A549 (cell line): ENCODE measurements around the gene GALNTL6. TPM values are rescaled to one million over a fixed set of nuclear protein-coding genes. Genes with fewer than 3 reads are reported as not detected.

Experiments used
- ATAC-seq, 2 experiments: fragments of 200-7000 bp in 1 of 2; fragments of >200 bp in 1 of 2; cut with Nextera tagmentation in 1 of 2; cut with Tn5 transposase in 1 of 2; 3 replicates each; pipeline versions ENCODE4 v1.8.0 to v1.9.1; 2018 to 2020; ENCODE audit warnings: mild to moderate bottlenecking in 1 of 2, moderate library complexity in 1 of 2
- CTCF ChIA-PET: fragments of 300-600 bp; sonication (Branson Sonifier 250); formaldehyde crosslinking; extraction: SDS; loops from one replicate; lab custom pipeline; 2021; ENCODE audit warnings: antibody characterized with exemption, inconsistent platforms; lab: Yijun Ruan, JAX
- POLR2A ChIA-PET: fragments of 350-600 bp; formaldehyde crosslinking; extraction: SDS; loops from one replicate; lab custom pipeline; 2021; ENCODE audit warnings: antibody characterized with exemption, inconsistent platforms; lab: Yijun Ruan, JAX
- DNase-seq, 2 experiments: peaks; one replicate each; pipeline versions ENCODE4 v3.0.0 to v3.0.0-alpha.2; 2011 to 2016; ENCODE audit warnings: low read depth in 1 of 2, low spot score in 1 of 2
- FAIRE-seq: peaks from 2 replicates; lab custom pipeline; 2011; peaks lifted over from hg19 to GRCh38; lab: Jason Lieb, UNC
- H3K27ac ChIP-seq, 2 experiments: fragments of >200 bp; sonication (Bioruptor Twin); formaldehyde crosslinking; 3 replicates each; pipeline ENCODE4 v1.5.1; 2016 to 2017
- H3K4me1 ChIP-seq: fragments of >200 bp; sonication (Bioruptor Twin); formaldehyde crosslinking; 3 replicates; pipeline ENCODE4 v1.6.1; 2016
- H3K4me2 ChIP-seq: fragments of >200 bp; sonication (Bioruptor Twin); formaldehyde crosslinking; 3 replicates; pipeline ENCODE4 v1.6.1; 2016
- H3K4me3 ChIP-seq: fragments of >200 bp; sonication (Bioruptor Twin); formaldehyde crosslinking; 3 replicates; pipeline ENCODE4 v1.5.1; 2016
- H3K9me3 ChIP-seq: fragments of >200 bp; sonication (Bioruptor Twin); formaldehyde crosslinking; 3 replicates; pipeline ENCODE4 v1.6.1; 2016
- ATOH8 ChIP-seq: fragments of 250-450 bp; sonication (Bioruptor Pico); IDR thresholded peaks from 2 replicates; pipeline ENCODE4 v1.5.0; 2020; ENCODE audit warnings: low read depth, mild to moderate bottlenecking, moderate library complexity
- CBX2 ChIP-seq: fragments of 200-600 bp; sonication (generic); IDR thresholded peaks from 2 replicates; pipeline ENCODE4 v1.6.1; 2016; ENCODE audit warnings: low read depth, mild to moderate bottlenecking, borderline replicate concordance
- CHD2 ChIP-seq: fragments of 150-350 bp; IDR thresholded peaks from 2 replicates; pipeline ENCODE4 v1.6.1; 2014; ENCODE audit warnings: low read length; ENCODE audit not compliant: partially characterized antibody
- CHD4 ChIP-seq: fragments of 200-600 bp; sonication (generic); IDR thresholded peaks from 2 replicates; pipeline ENCODE4 v1.6.1; 2016; ENCODE audit warnings: antibody characterized with exemption, mild to moderate bottlenecking, borderline replicate concordance
- E2F6 ChIP-seq: IDR thresholded peaks from 2 replicates; pipeline ENCODE4 v1.6.1; 2012; ENCODE audit warnings: low read depth, borderline replicate concordance
- EHF ChIP-seq: fragments of 250-450 bp; sonication (Bioruptor Pico); IDR thresholded peaks from 2 replicates; pipeline ENCODE4 v1.5.0; 2020; ENCODE audit warnings: mild to moderate bottlenecking
- EP300 ChIP-seq, 2 experiments: fragments of >200 bp; sonication (Bioruptor Twin); formaldehyde crosslinking; IDR thresholded peaks; 2 replicates in 1 of 2; 3 replicates in 1 of 2; pipeline ENCODE4 v1.6.1; 2016 to 2017
- ESRRA ChIP-seq: fragments of 150-350 bp; IDR thresholded peaks from 2 replicates; pipeline ENCODE4 v1.6.1; 2014; ENCODE audit warnings: mild to moderate bottlenecking, low read length, borderline replicate concordance
- FOSL2 ChIP-seq, 2 experiments: fragments of 450-650 bp in 1 of 2; fragments of >200 bp in 1 of 2; sonication (Bioruptor Twin) in 1 of 2; formaldehyde crosslinking; IDR thresholded peaks; 2 replicates each; pipeline versions ENCODE4 v1.5.0 to v1.6.1; 2016 to 2020; ENCODE audit warnings: mild to moderate bottlenecking in 1 of 2, moderate library complexity in 1 of 2
- FOXS1 ChIP-seq: fragments of 250-450 bp; sonication (Bioruptor Pico); IDR thresholded peaks from 2 replicates; pipeline ENCODE4 v1.5.0; 2020; ENCODE audit warnings: mild to moderate bottlenecking, moderate library complexity
- HOXB13 ChIP-seq: fragments of 250-450 bp; sonication (Bioruptor Pico); IDR thresholded peaks from 2 replicates; pipeline ENCODE4 v1.5.0; 2020; ENCODE audit warnings: low read depth, mild to moderate bottlenecking, moderate library complexity
- HOXB5 ChIP-seq: fragments of 250-450 bp; sonication (Bioruptor Pico); IDR thresholded peaks from 2 replicates; pipeline ENCODE4 v1.5.0; 2020; ENCODE audit warnings: mild to moderate bottlenecking, moderate library complexity
- JUN ChIP-seq, 2 experiments: fragments of >200 bp; sonication (Bioruptor Twin); formaldehyde crosslinking; IDR thresholded peaks; 2 replicates in 1 of 2; 3 replicates in 1 of 2; pipeline ENCODE4 v1.6.1; 2016 to 2017
- JUNB ChIP-seq: fragments of >200 bp; sonication (Bioruptor Twin); formaldehyde crosslinking; IDR thresholded peaks from 2 replicates; pipeline ENCODE4 v1.6.1; 2016
- KDM1A ChIP-seq: fragments of 200-600 bp; sonication (generic); IDR thresholded peaks from 2 replicates; pipeline ENCODE4 v1.6.1; 2016; ENCODE audit warnings: low read depth, mild to moderate bottlenecking
- MAFK ChIP-seq: fragments of 450-650 bp; IDR thresholded peaks from 2 replicates; pipeline ENCODE4 v1.6.1; 2014; ENCODE audit not compliant: partially characterized antibody
- NPAS2 ChIP-seq: fragments of 250-450 bp; sonication (Bioruptor Pico); IDR thresholded peaks from 2 replicates; pipeline ENCODE4 v1.8.0; 2022; ENCODE audit warnings: mild to moderate bottlenecking, moderate library complexity, borderline replicate concordance
- NR3C1 ChIP-seq: fragments of >200 bp; sonication (Bioruptor Twin); formaldehyde crosslinking; IDR thresholded peaks from 3 replicates; pipeline ENCODE4 v1.6.1; 2017
- POLR2A ChIP-seq: IDR thresholded peaks from 2 replicates; pipeline ENCODE4 v1.6.1; 2012; ENCODE audit warnings: mild to moderate bottlenecking, low read length
- RAD21 ChIP-seq, 2 experiments: fragments of >200 bp in 1 of 2; sonication (Bioruptor Twin) in 1 of 2; formaldehyde crosslinking in 1 of 2; IDR thresholded peaks in 1 of 2; conservative IDR thresholded peaks in 1 of 2; 2 replicates in 1 of 2; 3 replicates in 1 of 2; pipeline ENCODE4 v1.6.1; 2012 to 2018; ENCODE audit warnings: inconsistent platforms in 1 of 2
- RNF2 ChIP-seq: fragments of 200-600 bp; sonication (generic); IDR thresholded peaks from 2 replicates; pipeline ENCODE4 v1.6.1; 2016; ENCODE audit warnings: low read depth, mild to moderate bottlenecking, antibody characterized with exemption, moderate library complexity, borderline replicate concordance
- TFCP2L1 ChIP-seq: fragments of 250-450 bp; sonication (Bioruptor Pico); IDR thresholded peaks from 2 replicates; pipeline ENCODE4 v1.5.0; 2021; ENCODE audit warnings: mild to moderate bottlenecking
- TP53 ChIP-seq: fragments of 250-450 bp; sonication (Bioruptor Pico); IDR thresholded peaks from 2 replicates; pipeline ENCODE4 v1.5.0; 2021; ENCODE audit warnings: mild to moderate bottlenecking, moderate library complexity
- ZNF302 ChIP-seq: fragments of 250-450 bp; sonication (Bioruptor Pico); IDR thresholded peaks from 2 replicates; pipeline ENCODE4 v1.9.0; 2021; ENCODE audit warnings: inconsistent platforms, mild to moderate bottlenecking, moderate library complexity
- WGBS: methylation state at CpG from one replicate; pipeline ENCODE4 v1.1.6; 2017; ENCODE audit errors: missing lambda C conversion rate; 5-methylcytosine and 5-hydroxymethylcytosine counted together
- polyA plus RNA-seq, 4 experiments: library from polyadenylated mRNA; depleted of rRNA in 3 of 4; stranded (reverse); fragments of >200 nt; fragmentation: RNase III in 1 of 4; extraction: RNeasy Plus Mini Kit Qiagen cat#74134 plus additional on column Dnase treatment in 1 of 4; gene quantifications; 2 replicates in 3 of 4; 3 replicates in 1 of 4; pipeline ENCODE4 v1.2.3, GENCODE V29; 2011 to 2017
- TF ChIP-seq, protein P1 (sequence below): fragments of >200 bp; sonication (Bioruptor Twin); formaldehyde crosslinking; IDR thresholded peaks from 3 replicates; pipeline ENCODE4 v1.5.1; 2016

Gene GALNTL6
- polyA plus RNA-seq, 2 of the 4 experiments (the other 2 are of a cell fraction) = 0.06 to 0.49 TPM

DNA sequence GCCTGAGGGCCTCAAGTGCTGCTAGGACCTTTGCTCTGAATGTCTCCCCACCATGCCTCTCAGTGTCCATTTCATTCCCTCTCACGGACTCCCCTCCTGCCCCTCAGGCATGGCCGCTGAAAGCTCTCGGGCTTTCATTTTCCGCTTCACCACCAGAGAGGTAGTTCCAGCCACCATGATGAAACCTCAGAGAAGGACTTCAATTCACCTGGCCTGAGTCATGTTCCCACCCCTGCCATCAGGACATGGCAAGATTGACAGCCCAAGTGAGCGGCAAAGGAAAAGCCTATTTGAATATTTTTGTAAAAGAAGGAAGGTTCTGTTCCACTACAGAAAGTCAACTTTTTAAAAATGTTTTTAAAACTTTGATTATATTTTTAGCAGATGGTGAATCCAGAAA lies 1106.1 kb downstream of the GALNTL6 start:
- FAIRE-seq (no peak), ATAC-seq (no peak), DNase-seq (no peak)
- Histone ChIP-seq H3K4me2 (no peak overlapping the region), H3K27ac (no peak overlapping the region), H3K9me3 (no peaks in the 10 kb centered on the region), H3K4me3 (no peak overlapping the region), H3K4me1 (no peaks in the 10 kb centered on the region)
- ChIA-PET POLR2A (no interaction called here), CTCF (no interaction called here)
- no peak for TF ChIP-seq NPAS2 (CRISPR knock-in tag)
- TF ChIP-seq HOXB5 (CRISPR knock-in tag) = no peak
- TF ChIP-seq ATOH8 (CRISPR knock-in tag) = no peak
- no peak for TF ChIP-seq RAD21 (conservative IDR thresholded peaks at IDR 0.05 in 1 of 2, IDR thresholded peaks at IDR 0.05 in 1 of 2)
- no peak for TF ChIP-seq CHD2
- no peak for TF ChIP-seq CBX2
- no peak for TF ChIP-seq POLR2A
- no peak for TF ChIP-seq EHF (CRISPR knock-in tag)
- no peak for TF ChIP-seq EP300 (IDR thresholded peaks at IDR 0.05)
- no peak for TF ChIP-seq NR3C1
- no peak for TF ChIP-seq KDM1A
- TF ChIP-seq CHD4 = no peak
- no peak for TF ChIP-seq ESRRA
- no peak for TF ChIP-seq ZNF302 (CRISPR knock-in tag)
- TF ChIP-seq TFCP2L1 (CRISPR knock-in tag) = no peak
- no peak for TF ChIP-seq HOXB13 (CRISPR knock-in tag)
- 99% methylated on average over 5 of the region's 5 CpGs for WGBS

DNA sequence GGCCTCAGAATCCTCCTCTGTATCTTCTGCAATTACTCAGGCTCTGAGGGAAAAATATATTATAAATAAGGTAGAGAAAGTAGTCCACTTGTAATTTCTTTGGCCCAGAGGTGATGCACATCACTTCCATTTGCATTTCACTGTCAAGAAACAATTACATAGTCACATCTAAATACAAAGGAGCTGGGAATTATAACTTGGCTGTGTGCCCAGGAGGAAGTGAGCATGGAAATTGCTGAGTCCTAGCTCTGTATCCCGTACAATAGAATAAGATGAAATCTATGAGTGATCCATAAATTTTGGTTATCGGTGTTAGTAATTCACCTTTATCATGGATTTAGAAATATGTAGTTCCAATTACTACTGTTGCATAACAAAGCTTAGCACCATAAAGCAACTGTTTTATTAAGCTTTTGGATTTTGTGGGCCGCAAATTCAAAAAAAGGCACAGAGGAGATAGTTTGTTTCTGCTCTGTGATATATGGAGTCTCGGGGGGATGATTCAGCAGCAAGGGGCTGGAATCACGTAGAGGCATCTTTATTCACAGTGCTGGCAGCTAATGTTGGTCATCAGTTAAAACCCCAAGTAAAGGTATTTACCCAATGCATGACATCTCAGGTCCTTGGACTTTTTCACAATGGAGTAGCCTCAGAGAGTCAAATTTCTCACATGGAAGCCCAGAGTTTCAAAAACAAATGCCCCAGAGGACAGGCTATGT lies 1114.1 kb downstream of the GALNTL6 start:
- FAIRE-seq = no peak
- Histone ChIP-seq H3K27ac (no peak overlapping the region), H3K4me1 (no peaks in the 10 kb centered on the region), H3K4me2 (no peak overlapping the region), H3K4me3 (no peak overlapping the region), H3K9me3 (no peaks in the 10 kb centered on the region)
- 87% methylated on average over 5 of the region's 5 CpGs for WGBS
- DNase-seq = no peak
- ChIA-PET CTCF (no interaction called here), POLR2A (no interaction called here)
- no peak for ATAC-seq
- TF ChIP-seq FOSL2 (IDR thresholded peaks at IDR 0.05) (no peak), FOSL2 (CRISPR knock-in tag; IDR thresholded peaks at IDR 0.05) (no peak), HOXB13 (CRISPR knock-in tag) (no peak), MAFK (no peak), HOXB5 (CRISPR knock-in tag) (no peak), RNF2 (no peak), E2F6 (no peak)
- TF ChIP-seq, protein P1, sequence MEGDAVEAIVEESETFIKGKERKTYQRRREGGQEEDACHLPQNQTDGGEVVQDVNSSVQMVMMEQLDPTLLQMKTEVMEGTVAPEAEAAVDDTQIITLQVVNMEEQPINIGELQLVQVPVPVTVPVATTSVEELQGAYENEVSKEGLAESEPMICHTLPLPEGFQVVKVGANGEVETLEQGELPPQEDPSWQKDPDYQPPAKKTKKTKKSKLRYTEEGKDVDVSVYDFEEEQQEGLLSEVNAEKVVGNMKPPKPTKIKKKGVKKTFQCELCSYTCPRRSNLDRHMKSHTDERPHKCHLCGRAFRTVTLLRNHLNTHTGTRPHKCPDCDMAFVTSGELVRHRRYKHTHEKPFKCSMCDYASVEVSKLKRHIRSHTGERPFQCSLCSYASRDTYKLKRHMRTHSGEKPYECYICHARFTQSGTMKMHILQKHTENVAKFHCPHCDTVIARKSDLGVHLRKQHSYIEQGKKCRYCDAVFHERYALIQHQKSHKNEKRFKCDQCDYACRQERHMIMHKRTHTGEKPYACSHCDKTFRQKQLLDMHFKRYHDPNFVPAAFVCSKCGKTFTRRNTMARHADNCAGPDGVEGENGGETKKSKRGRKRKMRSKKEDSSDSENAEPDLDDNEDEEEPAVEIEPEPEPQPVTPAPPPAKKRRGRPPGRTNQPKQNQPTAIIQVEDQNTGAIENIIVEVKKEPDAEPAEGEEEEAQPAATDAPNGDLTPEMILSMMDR = no peak

GRCh38 chr4:172928347-172928746 lies 1115.1 kb downstream of the GALNTL6 start:
- ATAC-seq (no peak), DNase-seq (no peak), FAIRE-seq (no peak)
- Histone ChIP-seq H3K9me3 (no peaks in the 10 kb centered on the region), H3K27ac (no peak overlapping the region), H3K4me1 (no peaks in the 10 kb centered on the region), H3K4me2 (no peak overlapping the region), H3K4me3 (no peak overlapping the region)
- ChIA-PET POLR2A (no interaction called here), CTCF (no interaction called here)
- no peak for TF ChIP-seq E2F6
- no peak for TF ChIP-seq TP53 (CRISPR knock-in tag)
- TF ChIP-seq TFCP2L1 (CRISPR knock-in tag) = no peak
- TF ChIP-seq RNF2 = no peak
- no peak for TF ChIP-seq KDM1A
- TF ChIP-seq, protein P1 = no peak
- no peak for TF ChIP-seq FOXS1 (CRISPR knock-in tag)
- TF ChIP-seq JUN (IDR thresholded peaks at IDR 0.05) = no peak
- no peak for TF ChIP-seq JUNB
- TF ChIP-seq CHD2 = no peak
